ENCODE measurements around the gene PDCD6IP. TPM values are rescaled to one million over a fixed set of nuclear protein-coding genes. Genes with fewer than 3 reads are reported as not detected.
"Not testable (repeated sequence)": the region's sequence is repeated elsewhere in the genome, so short reads cannot be mapped to it uniquely, and the experiment has no call there.

Gene PDCD6IP
- total RNA-seq, 4 donors from 2014 or later = 151 to 290 (median 186) TPM

GRCh38 chr3:33839283-33839682, 40.9 kb downstream of the PDCD6IP start:
- Histone ChIP-seq H3K27ac (no peak overlapping the region), H3K9me3 (no peaks in the 10 kb centered on the region), H3K4me3 (no peak overlapping the region), H3K27me3 (no peaks in the 10 kb centered on the region), H3K36me3 (peaks cover 0 to 73% of the 10 kb centered on the region in 2 donors), H3K4me1 (no peaks in the 10 kb centered on the region)
- TF ChIP-seq POLR2AphosphoS5 (IDR thresholded peaks at IDR 0.05) (no peak), CTCF (IDR thresholded peaks at IDR 0.05) (no peak), POLR2A (IDR thresholded peaks at IDR 0.05) (no peak), EP300 (IDR thresholded peaks at IDR 0.05) (no peak)
- ATAC-seq = no peak
- 78 to 80% methylated on average over 3 of the region's 3 CpGs for WGBS, 2 donors (ENCODE audit: low coverage in 1 of 2)

GRCh38 chr3:33840179-33840578, 41.7 kb downstream of the PDCD6IP start:
- ATAC-seq = no peak
- H3K4me3 ChIP-seq = no peak overlapping the region
- WGBS, 2 donors (ENCODE audit: low coverage in 1 of 2) = 61 to 70% methylated on average over 2 of the region's 2 CpGs
- peaks cover 0 to 81% of the 10 kb centered on the region in 2 donors for H3K36me3 ChIP-seq
- H3K27ac ChIP-seq = no peak overlapping the region
- H3K9me3 ChIP-seq = no peaks in the 10 kb centered on the region
- no peaks in the 10 kb centered on the region for H3K4me1 ChIP-seq
- no peaks in the 10 kb centered on the region for H3K27me3 ChIP-seq
- TF ChIP-seq EP300 (IDR thresholded peaks at IDR 0.05) (no peak), POLR2AphosphoS5 (IDR thresholded peaks at IDR 0.05) (no peak), POLR2A (IDR thresholded peaks at IDR 0.05) (no peak), CTCF (IDR thresholded peaks at IDR 0.05) (no peak)

GRCh38 chr3:33848624-33849347, 50.4 kb downstream of the PDCD6IP start:
- H3K27ac ChIP-seq = no peak overlapping the region
- 80 to 93% methylated on average over 8 to 10 of the region's 10 CpGs for WGBS, 2 donors (ENCODE audit: low coverage in 1 of 2)
- peaks cover 0 to 58% of the 10 kb centered on the region in 2 donors for H3K36me3 ChIP-seq
- H3K4me1 ChIP-seq = no peaks in the 10 kb centered on the region
- no peak overlapping the region for H3K4me3 ChIP-seq
- no peak for ATAC-seq
- no peaks in the 10 kb centered on the region for H3K9me3 ChIP-seq
- no peaks in the 10 kb centered on the region for H3K27me3 ChIP-seq
- TF ChIP-seq CTCF (IDR thresholded peaks at IDR 0.05) (no peak), EP300 (IDR thresholded peaks at IDR 0.05) (no peak), POLR2AphosphoS5 (IDR thresholded peaks at IDR 0.05) (no peak), POLR2A (IDR thresholded peaks at IDR 0.05) (no peak)

GRCh38 chr3:33850599-33850998, 52.2 kb downstream of the PDCD6IP start:
- WGBS, 2 donors (ENCODE audit: low coverage in 1 of 2) = 33 to 57% methylated on average over 1 of the region's 3 CpGs
- H3K27ac ChIP-seq, H3K4me3 ChIP-seq, H3K27me3 ChIP-seq, H3K9me3 ChIP-seq, ATAC-seq, H3K4me1 ChIP-seq: not testable (repeated sequence)
- peaks cover 0 to 58% of the 10 kb centered on the region in 2 donors for H3K36me3 ChIP-seq

- ATAC-seq, H3K9me3 ChIP-seq, H3K4me1 ChIP-seq, H3K27ac ChIP-seq, H3K27me3 ChIP-seq, H3K4me3 ChIP-seq: not testable (repeated sequence)
- 71 to 74% methylated on average over 1 of the region's 1 CpG for WGBS, 2 donors (ENCODE audit: low coverage in 1 of 2)
- peaks cover 0 to 73% of the 10 kb centered on the region in 2 donors for H3K36me3 ChIP-seq
Observed at GRCh38 chr3:33855407-33855806, 57.0 kb downstream of the PDCD6IP start.

GRCh38 chr3:33855884-33856546, 57.6 kb downstream of the PDCD6IP start:
- 87 to 89% methylated on average over 4 to 6 of the region's 10 CpGs for WGBS, 2 donors (ENCODE audit: low coverage in 1 of 2)
- H3K27me3 ChIP-seq = no peaks in the 10 kb centered on the region
- TF ChIP-seq POLR2AphosphoS5 (IDR thresholded peaks at IDR 0.05) (no peak), POLR2A (IDR thresholded peaks at IDR 0.05) (no peak), CTCF (IDR thresholded peaks at IDR 0.05) (no peak), EP300 (IDR thresholded peaks at IDR 0.05) (no peak)
- no peak for ATAC-seq
- H3K36me3 ChIP-seq = peaks cover 0 to 78% of the 10 kb centered on the region in 2 donors
- H3K4me3 ChIP-seq = no peak overlapping the region
- H3K9me3 ChIP-seq = no peaks in the 10 kb centered on the region
- H3K27ac ChIP-seq = no peak overlapping the region
- peaks cover 0 to 6% (median 0%) of the 10 kb centered on the region in 3 donors for H3K4me1 ChIP-seq

GRCh38 chr3:33857701-33858100, 59.3 kb downstream of the PDCD6IP start:
- WGBS, 2 donors (ENCODE audit: low coverage in 1 of 2) = 82 to 100% methylated on average over 1 of the region's 1 CpG
- not testable (repeated sequence) for ATAC-seq, H3K4me1 ChIP-seq, H3K27ac ChIP-seq, H3K9me3 ChIP-seq, H3K27me3 ChIP-seq, H3K4me3 ChIP-seq
- peaks cover 0 to 77% of the 10 kb centered on the region in 2 donors for H3K36me3 ChIP-seq
